Esophagus muscularis mucosa (tissue), 4 donors: Measurements from ENCODE around the gene PTPA. TPM values are rescaled to one million over a fixed set of nuclear protein-coding genes. Genes with fewer than 3 reads are reported as not detected.
"Not testable (repeated sequence)": the region's sequence is repeated elsewhere in the genome, so short reads cannot be mapped to it uniquely, and the experiment has no call there.

Experiments
- DNase-seq: peaks from one replicate; pipeline ENCODE4 v3.0.0-alpha.2; 2017; ENCODE audit errors: extremely low spot score
- H3K27ac ChIP-seq, 4 donors: fragments of 200-600 bp; sonication (generic); replicated peaks in 1 of 4; 1 replicate in 3 of 4; 2 replicates in 1 of 4; pipeline ENCODE4 v1.5.1; 2016 to 2019; ENCODE audit warnings: mild to moderate bottlenecking in 1 of 4
- H3K27me3 ChIP-seq, 4 donors: fragments of 200-600 bp; sonication (generic); one replicate each; pipeline versions ENCODE4 v1.5.1 to v1.6.0; 2016 to 2019
- H3K36me3 ChIP-seq, 4 donors: fragments of 200-600 bp; sonication (generic); one replicate each; pipeline ENCODE4 v1.5.1; 2016 to 2019
- H3K4me1 ChIP-seq, 4 donors: fragments of 200-600 bp; sonication (generic); one replicate each; pipeline ENCODE4 v1.5.1; 2016 to 2019
- H3K4me3 ChIP-seq, 4 donors: fragments of 200-600 bp; sonication (generic); 1 replicate in 2 of 4; 2 replicates in 2 of 4; pipeline ENCODE4 v1.5.1; 2016 to 2019; ENCODE audit warnings: mild to moderate bottlenecking in 4 of 4, moderate library complexity in 1 of 4
- H3K9me3 ChIP-seq, 4 donors: fragments of 200-600 bp; sonication (generic); 1 replicate in 3 of 4; 2 replicates in 1 of 4; pipeline ENCODE4 v1.5.1; 2016 to 2019
- CTCF ChIP-seq, 3 experiments: fragments of 200-600 bp in 2 of 3; fragments of 450-650 bp in 1 of 3; sonication (generic) in 2 of 3; IDR thresholded peaks; one replicate each; pipeline ENCODE4 v1.5.1; 2017 to 2019; ENCODE audit warnings: antibody characterized with exemption in 3 of 3, mild to moderate bottlenecking in 2 of 3, moderate library complexity in 1 of 3
- EP300 ChIP-seq: sonication (generic); formaldehyde crosslinking; IDR thresholded peaks from one replicate; pipeline ENCODE4 v1.6.1; 2017; ENCODE audit warnings: antibody characterized with exemption
- POLR2A ChIP-seq: fragments of 450-650 bp; IDR thresholded peaks from one replicate; pipeline ENCODE4 v1.6.1; 2017; ENCODE audit warnings: antibody characterized with exemption, moderate library complexity, mild to moderate bottlenecking, low read depth
- POLR2AphosphoS5 ChIP-seq, 2 donors: sonication (generic); formaldehyde crosslinking; IDR thresholded peaks; one replicate each; pipeline ENCODE4 v1.6.1; 2017; ENCODE audit warnings: antibody characterized with exemption in 2 of 2
- WGBS: methylation state at CpG from one replicate; pipeline ENCODE4 v1.1.5; 2018; 5-methylcytosine and 5-hydroxymethylcytosine counted together
- intact Hi-C: fragments of 100-400 bp; cut with DNase I; formaldehyde crosslinking; loops from one replicate; pipeline ENCODE4 v1.15.1; 2023
- total RNA-seq, 4 donors: library from RNA; depleted of rRNA; stranded (reverse); fragments of >200 nt; gene quantifications; one replicate each; pipeline versions ENCODE4 v1.1.0 to v1.2.1, GENCODE V29; 2016

PTPA gene
- total RNA-seq, 4 donors from 2014 or later = 57.7 to 91.9 (median 77.4) TPM

GRCh38 chr9:129126749-129127618, 15.8 kb downstream of the PTPA start:
- TF ChIP-seq EP300 = no peak
- no peak for TF ChIP-seq POLR2A
- TF ChIP-seq CTCF (IDR thresholded peaks at IDR 0.05) = no peak
- TF ChIP-seq POLR2AphosphoS5 (IDR thresholded peaks at IDR 0.05) = no peak
- peaks cover 13 to 91% (median 86%) of the 10 kb centered on the region in 4 donors for H3K36me3 ChIP-seq
- peak overlapping the region in 1 of 4 donors; percentile 11 for H3K27ac ChIP-seq
- peaks cover 7 to 18% (median 12%) of the 10 kb centered on the region in 4 donors for H3K4me1 ChIP-seq
- 64% methylated on average over 10 of the region's 10 CpGs for WGBS
- no peaks in the 10 kb centered on the region for H3K27me3 ChIP-seq
- no peaks in the 10 kb centered on the region for H3K9me3 ChIP-seq
- no peak overlapping the region for H3K4me3 ChIP-seq
- DNase-seq = no peak
- intact Hi-C loops = no loop called here

DNA sequence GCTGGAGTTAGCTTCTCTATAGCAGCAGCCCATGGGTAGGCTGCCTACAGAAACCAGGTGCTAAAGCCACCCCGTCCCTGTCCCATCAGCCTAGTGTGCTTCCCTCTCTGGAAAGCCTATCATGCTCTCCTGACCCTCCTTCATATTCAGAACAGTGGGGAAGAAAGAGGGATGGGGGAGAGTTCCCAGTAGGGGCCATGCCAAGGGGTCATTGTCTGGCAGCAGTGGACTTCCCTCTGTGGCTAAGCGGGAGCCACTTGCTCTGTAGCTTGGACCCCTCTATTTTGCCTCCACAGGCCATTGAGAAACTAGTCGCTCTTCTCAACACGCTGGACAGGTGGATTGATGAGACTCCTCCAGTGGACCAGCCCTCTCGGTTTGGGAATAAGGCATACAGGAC, 17.5 kb downstream of the PTPA start:
- Histone ChIP-seq H3K4me1 (peaks cover 8 to 19% (median 12%) of the 10 kb centered on the region in 4 donors), H3K9me3 (no peaks in the 10 kb centered on the region), H3K4me3 (no peak overlapping the region), H3K27ac (no peak overlapping the region), H3K36me3 (peaks cover 12 to 89% (median 78%) of the 10 kb centered on the region in 4 donors), H3K27me3 (no peaks in the 10 kb centered on the region)
- intact Hi-C loops = no loop called here
- TF ChIP-seq POLR2AphosphoS5 (IDR thresholded peaks at IDR 0.05) = no peak
- no peak for TF ChIP-seq EP300
- no peak for TF ChIP-seq CTCF (IDR thresholded peaks at IDR 0.05)
- no peak for TF ChIP-seq POLR2A
- WGBS = 83% methylated on average over 4 of the region's 5 CpGs
- DNase-seq = no peak

DNA sequence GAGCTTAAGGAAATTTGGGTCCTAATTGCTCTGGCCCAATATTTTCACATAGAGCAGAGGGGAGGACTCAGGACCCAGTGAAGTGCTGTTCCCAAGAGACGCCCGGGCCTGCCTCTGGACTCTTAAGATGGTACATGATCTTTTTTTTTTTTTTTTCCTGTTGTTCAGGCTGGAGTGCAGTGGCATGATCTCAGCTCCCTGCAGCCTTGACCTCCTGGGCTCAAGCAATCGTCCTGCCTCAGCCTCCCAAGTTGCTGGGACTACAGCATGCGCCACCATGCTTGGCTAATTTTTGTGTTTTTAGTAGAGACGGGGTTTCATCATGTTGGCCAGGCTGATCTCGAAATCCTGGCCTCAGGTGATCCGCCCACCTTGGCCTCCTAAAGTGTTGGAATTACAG, 19.1 kb downstream of the PTPA start:
- not testable (repeated sequence) for H3K4me3 ChIP-seq, H3K27me3 ChIP-seq, H3K27ac ChIP-seq, H3K9me3 ChIP-seq, DNase-seq
- H3K4me1 ChIP-seq = peaks cover 8 to 19% (median 12%) of the 10 kb centered on the region in 4 donors
- intact Hi-C loops = loop anchor here (5.0 kb wide), 1 partner anchor 657 kb away; no protein-coding TSS in a partner anchor
- H3K36me3 ChIP-seq = peaks cover 8 to 85% (median 74%) of the 10 kb centered on the region in 4 donors
- 83% methylated on average over 7 of the region's 7 CpGs for WGBS

- Histone ChIP-seq H3K36me3 (peaks cover 11 to 85% (median 75%) of the 10 kb centered on the region in 4 donors), H3K9me3 (no peaks in the 10 kb centered on the region), H3K4me3 (no peak overlapping the region), H3K27me3 (no peaks in the 10 kb centered on the region), H3K4me1 (peaks cover 8 to 19% (median 12%) of the 10 kb centered on the region in 4 donors), H3K27ac (no peak overlapping the region)
- no peak for DNase-seq
- no peak for TF ChIP-seq EP300
- TF ChIP-seq CTCF (IDR thresholded peaks at IDR 0.05) = no peak
- TF ChIP-seq POLR2AphosphoS5 (IDR thresholded peaks at IDR 0.05) = no peak
- no peak for TF ChIP-seq POLR2A
- intact Hi-C loops = loop anchor here (5.0 kb wide), 1 partner anchor 657 kb away; no protein-coding TSS in a partner anchor
- WGBS = 82% methylated on average over 3 of the region's 3 CpGs
These were observed 19.6 kb downstream of the PTPA start for GRCh38 chr9:129130791-129131190.
